SW480 (cell line): Measurements from ENCODE around the gene COA3.

ENCODE experiments used
- DNase-seq: peaks from one replicate; pipeline ENCODE4 v3.0.0-alpha.2; 2016; ENCODE audit warnings: low spot score

COA3 gene

DNA sequence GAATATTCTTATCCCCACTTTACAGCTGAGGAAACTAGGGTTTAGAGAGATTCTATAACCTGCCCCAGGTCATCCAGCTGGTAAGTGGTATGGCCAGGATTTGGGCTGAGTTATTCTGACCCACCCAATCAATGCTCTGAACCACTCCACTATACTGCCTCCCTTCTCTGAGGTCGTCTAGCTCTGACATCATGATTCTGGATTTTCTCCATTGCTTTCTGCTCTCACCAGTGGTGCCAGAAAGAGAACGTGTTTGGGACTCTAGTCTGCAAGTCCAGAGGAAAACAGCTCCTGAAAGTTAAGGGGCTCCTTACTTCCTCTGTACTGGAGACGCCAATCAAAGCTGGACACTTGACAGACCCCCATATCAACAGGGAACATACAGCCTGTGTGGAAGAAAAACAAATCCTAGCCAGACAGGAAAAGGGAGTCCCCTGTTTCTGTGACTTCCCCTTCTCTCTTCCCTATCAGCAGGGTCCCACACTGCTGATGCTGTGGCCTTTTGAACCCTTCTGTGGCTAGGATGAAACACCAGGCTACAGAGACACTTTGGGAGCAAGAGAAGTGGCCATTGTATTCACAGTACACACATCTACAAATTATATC lies 47.7 kb downstream of the COA3 start:
- DNase-seq: no peak

- no peak for DNase-seq
Observed at GRCh38 chr17:42748908-42749798, 49.4 kb downstream of the COA3 start.

- DNase-seq: no peak
Observed at GRCh38 chr17:42748202-42748907, 50.1 kb downstream of the COA3 start.
